Testis (tissue), 2 donors: ENCODE measurements around the gene STIM1.

Experiments
- CTCF ChIP-seq, 3 experiments: fragments of 450-650 bp in 2 of 3; fragments of 200-600 bp in 1 of 3; sonication (generic) in 1 of 3; IDR thresholded peaks; one replicate each; pipeline ENCODE4 v1.5.1; 2016 to 2019; ENCODE audit warnings: antibody characterized with exemption in 3 of 3, mild to moderate bottlenecking in 2 of 3, moderate library complexity in 1 of 3
- POLR2A ChIP-seq: fragments of 450-650 bp; IDR thresholded peaks from one replicate; pipeline ENCODE4 v1.6.1; 2017; ENCODE audit warnings: antibody characterized with exemption, mild to moderate bottlenecking, moderate library complexity

- TF ChIP-seq POLR2A (no peak), CTCF (IDR thresholded peaks at IDR 0.05) (no peak)
Measured at GRCh38 chr11:3957437-3957836, 102.0 kb downstream of the STIM1 start.
